GM21447 (cell line): ENCODE measurements around the gene LLCFC1.

ENCODE experiments used
- ATAC-seq: cut with Tn5 transposase; IDR thresholded peaks from one replicate; pipeline ENCODE4 v1.9.1; 2021; ENCODE audit not compliant: unreplicated experiment

The LLCFC1 gene

GRCh38 chr7:142939226-142939910 is at the start of gene LLCFC1:
LLCFC1 (plus strand) TSS chr7:142939484; CDS start chr7:142939622, 138 bp downstream.
- ATAC-seq = no peak

DNA sequence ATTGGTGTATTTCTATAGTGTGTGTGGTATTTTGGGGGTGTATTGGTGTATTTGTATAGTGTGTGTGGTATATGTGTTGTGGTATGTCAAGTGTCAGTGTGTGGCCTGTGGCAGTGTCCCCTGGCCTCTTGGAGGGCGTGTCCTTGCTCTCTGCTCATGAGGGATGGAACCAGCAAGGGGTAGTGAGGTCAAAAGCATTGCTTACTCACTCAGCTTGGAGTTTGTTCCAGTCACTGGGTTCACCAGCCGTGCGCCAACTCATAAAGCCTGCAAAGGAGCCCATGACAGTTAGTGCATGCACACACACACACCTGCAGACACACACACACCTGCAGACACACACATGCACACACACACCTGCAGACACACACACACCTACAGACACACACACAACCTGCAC is 49.5 kb upstream of the LLCFC1 start:
- ATAC-seq = no peak

GRCh38 chr7:142890874-142891485 is 48.3 kb upstream of the LLCFC1 start:
- ATAC-seq = no peak

- ATAC-seq = no peak
These were observed 47.7 kb upstream of the LLCFC1 start for GRCh38 chr7:142891490-142892082.

- no peak for ATAC-seq
These were observed 46.3 kb upstream of the LLCFC1 start for GRCh38 chr7:142892951-142893350.

GRCh38 chr7:142894112-142894984 is 44.9 kb upstream of the LLCFC1 start:
- ATAC-seq = no peak

DNA sequence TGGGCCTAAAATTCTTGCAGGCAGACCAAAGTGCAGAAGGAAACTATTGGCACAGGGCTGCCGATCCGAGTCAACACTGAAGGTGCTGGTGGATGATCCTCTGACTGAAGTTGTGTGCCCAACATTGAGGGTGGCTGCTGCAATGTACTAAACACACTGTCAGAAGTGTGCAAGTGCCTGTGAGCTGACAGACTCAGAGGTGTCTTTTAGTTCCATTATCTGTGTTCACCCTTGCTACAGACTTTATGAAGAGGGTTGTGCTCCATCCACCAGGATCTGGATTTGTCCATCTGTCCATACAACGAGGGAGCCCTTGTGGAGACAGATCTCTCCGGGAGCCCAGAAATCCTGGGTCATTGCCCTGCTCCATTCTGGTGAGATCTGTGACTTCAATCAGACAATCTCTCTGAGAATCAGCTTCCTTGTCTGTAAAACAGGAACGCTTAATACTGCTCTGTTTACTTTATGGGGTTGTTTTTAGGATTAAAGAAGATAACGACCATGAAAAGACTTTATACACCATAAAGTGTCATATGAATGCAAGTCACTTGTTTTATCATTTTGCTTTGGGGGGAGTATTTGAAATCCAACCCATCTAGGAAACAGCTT is 44.2 kb upstream of the LLCFC1 start:
- no peak for ATAC-seq

DNA sequence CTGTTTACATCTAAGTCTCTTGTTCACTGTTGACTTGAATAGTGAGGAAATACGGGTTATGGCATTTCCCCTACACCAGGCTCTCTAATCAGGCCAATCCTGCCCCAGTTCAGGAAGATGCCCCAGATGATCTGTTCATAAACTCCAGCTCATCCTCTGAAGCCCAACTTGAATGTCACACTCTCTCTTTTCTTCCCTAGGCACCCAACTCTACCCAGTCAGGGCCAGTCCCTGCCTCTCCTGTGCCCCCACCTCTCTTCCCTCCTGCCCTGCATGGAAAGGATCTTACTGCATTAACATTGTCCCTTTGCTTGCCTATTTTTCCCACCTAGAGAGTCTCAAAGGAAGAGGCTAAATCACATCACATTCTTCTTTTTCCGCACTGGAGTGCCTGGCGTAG is 43.1 kb upstream of the LLCFC1 start:
- ATAC-seq = no peak

DNA sequence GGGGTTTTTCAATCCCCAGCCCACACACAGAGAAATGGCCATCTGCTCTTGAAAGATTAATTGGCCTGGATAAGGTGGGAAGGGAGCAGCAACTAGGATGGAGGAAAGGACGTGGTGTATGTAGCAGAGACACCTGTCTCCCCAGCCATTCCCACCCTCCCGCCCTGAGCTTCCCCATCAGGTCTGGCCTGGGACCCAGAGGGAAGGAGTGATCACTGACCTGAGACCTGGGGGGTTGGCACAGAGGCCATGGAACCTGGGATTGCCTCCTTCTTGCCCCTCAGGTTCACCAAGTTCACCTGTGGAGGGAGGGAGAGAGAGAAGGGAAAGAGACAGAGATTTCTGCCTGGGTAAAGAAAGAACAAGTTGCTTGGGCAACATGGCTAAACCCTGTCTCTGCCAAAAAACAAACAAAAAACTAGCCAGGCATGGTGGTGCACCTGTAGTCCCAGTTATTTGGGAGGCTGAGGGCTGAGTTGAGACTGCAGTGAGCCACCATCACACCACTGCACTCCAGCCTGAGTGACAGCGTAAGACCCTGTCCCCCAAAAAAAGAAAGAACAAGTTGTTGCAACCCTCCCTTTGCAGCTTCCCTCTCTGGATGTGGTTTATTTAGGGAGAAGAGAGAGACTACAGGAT is 42.4 kb upstream of the LLCFC1 start:
- no peak for ATAC-seq

GRCh38 chr7:142897691-142898090 is 41.6 kb upstream of the LLCFC1 start:
- no peak for ATAC-seq

- no peak for ATAC-seq
These were observed 40.7 kb upstream of the LLCFC1 start for GRCh38 chr7:142898377-142899170.

DNA sequence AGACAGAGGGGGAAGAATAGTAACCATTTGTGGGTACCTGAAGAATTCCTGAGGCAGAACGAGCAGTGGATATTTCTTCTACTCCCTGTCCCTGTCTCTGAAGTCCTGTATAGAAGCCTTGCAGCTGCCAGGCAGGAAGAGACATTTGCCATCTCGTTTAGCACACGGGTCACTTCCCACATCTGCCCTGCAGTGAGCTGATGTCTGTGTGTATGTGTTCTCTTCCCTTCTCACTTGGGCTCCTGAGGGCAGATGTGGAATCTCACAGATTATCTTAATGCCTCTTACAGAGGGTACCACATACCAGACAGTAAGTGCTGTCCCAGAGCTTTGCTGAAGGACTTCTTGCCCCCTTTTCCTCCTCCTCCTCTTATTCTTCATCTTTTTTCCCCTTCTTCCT is 39.6 kb upstream of the LLCFC1 start:
- ATAC-seq = no peak

DNA sequence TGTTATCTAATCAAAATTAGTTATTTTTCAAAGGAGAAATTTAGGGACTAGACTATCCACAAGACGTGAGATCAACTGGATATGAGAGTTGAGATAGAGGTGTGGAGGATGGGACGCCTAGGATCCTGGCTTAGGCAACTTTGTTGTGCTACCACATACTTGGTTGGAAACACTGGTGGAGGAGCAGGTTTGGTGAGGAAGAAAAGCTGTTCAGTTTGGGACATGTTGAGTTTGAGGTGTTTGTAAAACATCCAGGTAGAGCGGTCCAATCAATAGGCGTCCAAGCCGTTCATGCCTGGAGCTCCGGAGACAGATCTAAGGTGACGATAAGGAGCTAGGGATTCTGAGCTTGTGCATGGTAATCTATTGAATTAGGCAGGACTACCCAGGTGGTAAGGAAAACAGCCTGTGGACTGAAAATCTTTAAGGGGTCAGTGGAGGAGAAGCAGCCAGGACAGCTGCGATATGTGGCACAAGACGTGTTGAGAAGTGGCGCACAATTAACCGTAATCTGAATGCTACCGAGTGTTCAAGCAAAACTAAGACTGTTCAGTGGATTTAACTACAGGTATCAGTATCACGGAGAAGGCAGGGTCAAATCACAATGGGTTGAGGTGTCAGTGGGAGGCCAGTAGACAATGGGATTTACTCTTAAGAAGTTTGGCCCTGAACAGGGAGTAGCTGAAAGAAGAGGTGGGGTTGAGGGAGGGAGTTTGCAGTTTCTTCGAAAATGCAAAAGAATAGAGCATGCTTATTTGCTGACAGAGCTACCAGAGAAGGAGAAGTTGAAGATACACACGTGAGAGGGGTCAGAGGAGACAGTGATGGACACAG is 37.6 kb upstream of the LLCFC1 start:
- no peak for ATAC-seq

GRCh38 chr7:142904128-142904527 is 35.2 kb upstream of the LLCFC1 start:
- ATAC-seq = no peak

DNA sequence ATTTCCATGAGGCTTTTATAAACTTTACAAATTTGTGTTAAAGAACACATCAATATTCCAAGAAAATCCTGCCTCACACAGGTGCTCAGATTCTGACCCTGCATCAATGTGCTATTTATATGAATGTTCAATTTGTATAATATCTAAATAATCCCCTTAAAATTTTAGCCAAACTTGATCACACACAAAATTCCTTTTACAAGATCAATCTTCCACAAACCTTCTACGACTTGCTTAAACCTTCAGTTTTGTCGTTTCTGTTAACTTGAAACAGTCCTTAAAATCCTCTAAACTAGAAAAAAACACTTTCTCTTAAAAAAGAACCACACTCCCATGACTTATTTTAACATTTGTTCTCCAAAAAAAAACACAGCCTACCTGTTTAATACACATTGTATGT is 33.5 kb upstream of the LLCFC1 start:
- ATAC-seq = no peak

DNA sequence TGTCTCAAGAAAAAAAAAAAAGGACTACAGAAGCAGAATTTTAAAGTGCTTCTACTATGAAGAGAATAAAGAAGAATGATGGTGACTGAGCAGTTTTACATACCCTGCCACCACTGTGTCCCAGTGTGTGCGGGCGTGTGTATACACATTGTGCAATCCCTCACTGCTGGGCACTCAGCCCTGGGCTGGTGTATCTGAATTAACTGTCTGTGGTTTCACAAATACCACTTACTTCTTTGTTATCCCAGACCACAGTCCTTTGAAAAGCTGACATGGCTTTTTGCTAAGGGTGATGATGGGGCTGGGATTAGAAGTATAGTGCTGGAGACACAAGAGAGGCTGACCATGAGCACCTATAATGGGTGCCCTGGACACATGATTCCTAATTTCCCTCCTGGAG is 32.6 kb upstream of the LLCFC1 start:
- ATAC-seq = no peak

DNA sequence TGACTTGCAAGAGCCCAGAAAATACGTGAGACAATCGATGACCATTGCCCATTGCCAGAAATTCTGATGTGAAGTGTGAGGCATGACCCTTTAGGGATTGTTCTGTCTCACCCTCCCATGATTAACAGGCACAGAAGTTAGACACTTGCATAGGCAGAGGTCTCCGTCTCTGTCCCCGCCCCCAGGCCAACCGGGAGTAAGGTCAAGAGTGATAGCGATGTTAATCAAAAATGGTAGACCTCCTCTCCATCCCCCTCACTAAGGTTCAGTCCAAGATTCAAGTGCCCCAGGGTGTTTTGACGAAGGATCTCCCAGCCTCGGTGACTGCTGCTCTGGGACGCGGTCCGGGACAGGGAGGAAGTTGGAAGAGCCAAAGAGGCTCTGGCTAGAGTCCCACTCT is 31.0 kb upstream of the LLCFC1 start:
- ATAC-seq = no peak

GRCh38 chr7:142908921-142909890 is 30.1 kb upstream of the LLCFC1 start:
- no peak for ATAC-seq
